ENCODE data around the gene COL19A1. TPM values are rescaled to one million over a fixed set of nuclear protein-coding genes. Genes with fewer than 3 reads are reported as not detected.

COL19A1 gene
- total RNA-seq, 3 donors from 2014 or later = 0.15 to 0.66 TPM; not detected in 1

DNA sequence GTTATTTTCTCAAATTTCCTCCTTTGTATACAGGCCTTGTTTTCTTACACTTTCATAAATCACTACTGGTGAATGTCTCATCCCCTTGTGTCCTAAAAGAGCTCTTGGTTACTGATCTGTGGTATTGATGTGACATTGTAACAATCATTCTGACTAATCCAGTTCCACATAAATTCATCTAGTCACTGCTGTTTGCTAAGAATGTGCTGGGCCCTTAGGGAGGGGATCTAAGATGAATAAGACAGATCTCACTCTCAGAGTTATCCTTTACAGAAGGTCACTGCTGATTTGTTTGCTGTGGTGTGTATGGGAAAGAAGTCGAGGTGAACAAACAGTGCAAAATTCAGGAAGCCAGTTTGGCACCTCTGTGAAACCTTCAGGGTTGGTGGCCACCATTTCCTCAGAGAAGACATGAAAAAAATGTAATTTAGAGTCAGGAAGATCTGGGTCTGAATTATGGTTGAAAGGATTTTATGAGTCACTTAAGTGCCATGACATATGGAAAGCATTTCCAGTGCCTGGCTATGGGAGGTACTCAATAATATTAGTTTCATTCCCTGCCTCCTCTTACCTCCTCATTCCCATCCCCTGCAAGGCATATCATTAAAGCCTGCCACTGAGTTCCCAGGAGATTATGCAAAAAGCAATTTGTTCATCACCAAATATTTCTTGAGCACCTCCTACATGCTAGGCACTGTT lies 314.7 kb downstream of the COL19A1 start:
- no peaks in the 10 kb centered on the region for H3K9me3 ChIP-seq
- no peaks in the 10 kb centered on the region for H3K36me3 ChIP-seq
- H3K27me3 ChIP-seq = no peaks in the 10 kb centered on the region
- intact Hi-C loops (cut with DNase I; ENCODE audit: low total_unique reads) = no loop called here
- DNase-seq (ENCODE audit: low spot score in 2 of 2) = no peak
- H3K4me1 ChIP-seq = no peaks in the 10 kb centered on the region
- H3K27ac ChIP-seq = no peak overlapping the region
- no peak for TF ChIP-seq POLR2AphosphoS5 (IDR thresholded peaks at IDR 0.05)
- TF ChIP-seq POLR2A (IDR thresholded peaks at IDR 0.05) = no peak
- TF ChIP-seq, protein P1, sequence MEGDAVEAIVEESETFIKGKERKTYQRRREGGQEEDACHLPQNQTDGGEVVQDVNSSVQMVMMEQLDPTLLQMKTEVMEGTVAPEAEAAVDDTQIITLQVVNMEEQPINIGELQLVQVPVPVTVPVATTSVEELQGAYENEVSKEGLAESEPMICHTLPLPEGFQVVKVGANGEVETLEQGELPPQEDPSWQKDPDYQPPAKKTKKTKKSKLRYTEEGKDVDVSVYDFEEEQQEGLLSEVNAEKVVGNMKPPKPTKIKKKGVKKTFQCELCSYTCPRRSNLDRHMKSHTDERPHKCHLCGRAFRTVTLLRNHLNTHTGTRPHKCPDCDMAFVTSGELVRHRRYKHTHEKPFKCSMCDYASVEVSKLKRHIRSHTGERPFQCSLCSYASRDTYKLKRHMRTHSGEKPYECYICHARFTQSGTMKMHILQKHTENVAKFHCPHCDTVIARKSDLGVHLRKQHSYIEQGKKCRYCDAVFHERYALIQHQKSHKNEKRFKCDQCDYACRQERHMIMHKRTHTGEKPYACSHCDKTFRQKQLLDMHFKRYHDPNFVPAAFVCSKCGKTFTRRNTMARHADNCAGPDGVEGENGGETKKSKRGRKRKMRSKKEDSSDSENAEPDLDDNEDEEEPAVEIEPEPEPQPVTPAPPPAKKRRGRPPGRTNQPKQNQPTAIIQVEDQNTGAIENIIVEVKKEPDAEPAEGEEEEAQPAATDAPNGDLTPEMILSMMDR (IDR thresholded peaks at IDR 0.05) = no peak
- H3K4me3 ChIP-seq = no peak overlapping the region

DNA sequence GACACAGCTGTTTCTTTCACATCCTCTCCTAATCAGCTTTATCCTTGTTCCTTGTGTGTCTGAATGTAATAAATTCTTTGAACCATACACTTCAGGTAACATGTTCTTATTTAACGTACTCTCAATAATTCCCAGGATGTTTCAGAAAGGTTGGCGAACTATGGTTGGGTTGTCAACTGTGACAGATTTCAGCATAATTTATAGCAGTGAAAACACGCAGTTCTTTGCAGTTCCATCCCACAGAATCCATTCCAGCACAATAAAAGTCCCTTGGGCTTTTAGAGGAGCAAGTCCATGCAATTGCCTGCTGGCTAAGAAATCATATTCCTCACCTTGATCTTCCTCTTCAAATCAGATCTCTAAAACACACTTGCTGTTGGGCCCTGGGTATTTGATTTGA lies 317.2 kb downstream of the COL19A1 start:
- H3K27ac ChIP-seq = no peak overlapping the region
- no peaks in the 10 kb centered on the region for H3K9me3 ChIP-seq
- intact Hi-C loops (cut with DNase I; ENCODE audit: low total_unique reads) = no loop called here
- no peaks in the 10 kb centered on the region for H3K4me1 ChIP-seq
- TF ChIP-seq POLR2AphosphoS5 (IDR thresholded peaks at IDR 0.05) (no peak), POLR2A (IDR thresholded peaks at IDR 0.05) (no peak)
- TF ChIP-seq, protein P1 (IDR thresholded peaks at IDR 0.05) = no peak
- no peaks in the 10 kb centered on the region for H3K36me3 ChIP-seq
- no peak for DNase-seq (ENCODE audit: low spot score in 2 of 2)
- H3K27me3 ChIP-seq = no peaks in the 10 kb centered on the region
- no peak overlapping the region for H3K4me3 ChIP-seq

DNA sequence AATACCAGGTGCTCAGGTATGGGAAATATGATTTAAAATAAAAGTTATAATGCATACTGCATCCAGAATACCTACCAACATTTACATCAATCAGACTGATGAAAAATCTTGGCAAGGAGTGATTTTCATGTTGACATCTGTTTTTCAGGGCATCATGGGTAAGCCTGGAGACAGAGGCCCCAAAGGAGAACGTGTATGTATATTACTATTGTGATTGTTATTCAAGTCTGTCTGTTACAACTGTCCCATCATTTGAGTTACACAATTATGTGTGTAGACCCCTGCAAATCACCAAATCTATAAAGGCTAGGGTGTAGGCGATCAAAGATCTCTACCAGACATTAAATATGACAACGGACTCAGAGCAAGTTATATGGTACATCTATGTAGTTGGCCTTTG lies 318.4 kb downstream of the COL19A1 start:
- Histone ChIP-seq H3K4me3 (no peak overlapping the region), H3K36me3 (no peaks in the 10 kb centered on the region), H3K27ac (no peak overlapping the region), H3K27me3 (no peaks in the 10 kb centered on the region), H3K9me3 (no peaks in the 10 kb centered on the region), H3K4me1 (no peaks in the 10 kb centered on the region)
- intact Hi-C loops (cut with DNase I; ENCODE audit: low total_unique reads) = no loop called here
- TF ChIP-seq, protein P1 (IDR thresholded peaks at IDR 0.05) = no peak
- no peak for TF ChIP-seq POLR2AphosphoS5 (IDR thresholded peaks at IDR 0.05)
- TF ChIP-seq POLR2A (IDR thresholded peaks at IDR 0.05) = no peak
- no peak for DNase-seq (ENCODE audit: low spot score in 2 of 2)

DNA sequence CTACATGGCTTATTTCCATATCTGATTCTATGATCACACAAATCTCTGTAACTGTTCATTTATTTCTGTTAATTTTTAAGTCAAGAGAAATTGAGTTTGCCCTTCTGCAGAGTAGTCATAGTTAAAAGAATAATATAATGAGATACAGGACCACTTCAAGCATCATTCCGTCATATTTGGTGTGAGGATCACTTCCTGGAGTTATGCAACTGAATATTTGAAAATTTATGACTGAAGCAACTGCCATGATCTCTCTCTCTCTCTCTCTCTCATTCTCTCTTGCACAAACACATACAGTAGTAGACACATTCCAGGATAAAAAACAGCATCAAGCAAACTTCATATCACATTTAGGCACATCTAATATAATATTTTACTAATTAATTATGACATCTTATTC lies 320.1 kb downstream of the COL19A1 start:
- intact Hi-C loops (cut with DNase I; ENCODE audit: low total_unique reads) = no loop called here
- H3K36me3 ChIP-seq = no peaks in the 10 kb centered on the region
- no peak overlapping the region for H3K4me3 ChIP-seq
- no peak for DNase-seq (ENCODE audit: low spot score in 2 of 2)
- H3K9me3 ChIP-seq = no peaks in the 10 kb centered on the region
- no peaks in the 10 kb centered on the region for H3K4me1 ChIP-seq
- no peak overlapping the region for H3K27ac ChIP-seq
- no peaks in the 10 kb centered on the region for H3K27me3 ChIP-seq
- TF ChIP-seq, protein P1 (IDR thresholded peaks at IDR 0.05) = no peak
- TF ChIP-seq POLR2AphosphoS5 (IDR thresholded peaks at IDR 0.05) = no peak
- no peak for TF ChIP-seq POLR2A (IDR thresholded peaks at IDR 0.05)

DNA sequence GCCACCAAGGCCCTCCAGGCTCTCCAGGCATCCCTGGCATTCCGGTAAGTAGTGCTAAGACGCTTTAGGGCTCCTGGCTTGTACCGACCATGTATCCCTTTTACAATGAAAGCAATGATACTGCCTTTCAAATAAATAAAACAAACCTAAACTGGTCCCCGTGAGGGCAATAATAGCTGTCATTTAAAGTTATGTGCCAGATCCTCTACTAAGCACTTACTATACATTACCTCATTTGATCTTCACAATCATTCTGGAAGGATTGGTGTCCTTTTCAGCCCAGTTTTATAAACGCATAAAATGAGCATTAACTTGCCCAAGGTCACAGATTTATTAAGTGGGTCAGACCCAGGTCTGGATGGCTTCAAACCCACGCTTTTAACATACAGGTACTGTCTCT lies 321.8 kb downstream of the COL19A1 start:
- no peaks in the 10 kb centered on the region for H3K9me3 ChIP-seq
- H3K4me3 ChIP-seq = no peak overlapping the region
- TF ChIP-seq POLR2AphosphoS5 (IDR thresholded peaks at IDR 0.05) = no peak
- TF ChIP-seq, protein P1 (IDR thresholded peaks at IDR 0.05) = no peak
- no peak for TF ChIP-seq POLR2A (IDR thresholded peaks at IDR 0.05)
- H3K27ac ChIP-seq = no peak overlapping the region
- DNase-seq (ENCODE audit: low spot score in 2 of 2) = no peak
- no peaks in the 10 kb centered on the region for H3K36me3 ChIP-seq
- H3K27me3 ChIP-seq = no peaks in the 10 kb centered on the region
- intact Hi-C loops (cut with DNase I; ENCODE audit: low total_unique reads) = no loop called here
- H3K4me1 ChIP-seq = no peaks in the 10 kb centered on the region

All from breast epithelium (tissue), 4 donors.